AG04450 (cell line): Measurements from ENCODE around the gene NME4. TPM values are rescaled to one million over a fixed set of nuclear protein-coding genes. Genes with fewer than 3 reads are reported as not detected.

Experiments used
- CTCF ChIA-PET: fragments of 300-600, 350-600 bp; formaldehyde crosslinking; extraction: SDS; loops from one replicate; lab custom pipeline; 2022; ENCODE audit warnings: antibody characterized with exemption, inconsistent platforms; lab: Charles Lee
- POLR2A ChIA-PET: fragments of 350-600 bp; formaldehyde crosslinking; extraction: SDS; loops from one replicate; lab custom pipeline; 2021; ENCODE audit warnings: antibody characterized with exemption, inconsistent platforms; lab: Yijun Ruan, JAX
- DNase-seq: peaks from one replicate; pipeline ENCODE4 v3.0.0-alpha.2; 2011; ENCODE audit warnings: low read depth, low spot score
- H3K27ac ChIP-seq: one replicate; pipeline ENCODE4 v1.5.1; 2012; ENCODE audit warnings: low read depth, low read length, control low read depth
- H3K27me3 ChIP-seq: one replicate; pipeline ENCODE4 v1.6.0; 2012; ENCODE audit warnings: low read length; ENCODE audit not compliant: control insufficient read depth, insufficient read depth
- H3K4me3 ChIP-seq: 2 replicates; pipeline ENCODE4 v1.5.1; 2011; ENCODE audit warnings: mild to moderate bottlenecking, low read depth, low read length, control low read depth
- H3K9me3 ChIP-seq: 2 replicates; pipeline ENCODE4 v1.5.1; 2012; ENCODE audit warnings: low read length; ENCODE audit not compliant: control insufficient read depth, insufficient read depth
- polyA plus RNA-seq: library from polyadenylated mRNA; depleted of rRNA; stranded (reverse); fragments of >200 nt; gene quantifications from 2 replicates; pipeline ENCODE4 v1.2.3, GENCODE V29; 2011; rRNA removed
- small RNA-seq: library from RNA; depleted of rRNA; stranded (forward); fragments of <200 nt; gene quantifications from one replicate; pipeline ENCODE3, GENCODE V24; 2012; ENCODE audit warnings: low read depth; ENCODE audit not compliant: insufficient read length
- TF ChIP-seq, protein P1 (sequence below): IDR thresholded peaks from 2 replicates; pipeline ENCODE4 v1.5.1; 2011; ENCODE audit warnings: low read depth, low read length, control low read depth, inconsistent platforms

The NME4 gene
- polyA plus RNA-seq, 1 experiment, result 156 TPM

DNA sequence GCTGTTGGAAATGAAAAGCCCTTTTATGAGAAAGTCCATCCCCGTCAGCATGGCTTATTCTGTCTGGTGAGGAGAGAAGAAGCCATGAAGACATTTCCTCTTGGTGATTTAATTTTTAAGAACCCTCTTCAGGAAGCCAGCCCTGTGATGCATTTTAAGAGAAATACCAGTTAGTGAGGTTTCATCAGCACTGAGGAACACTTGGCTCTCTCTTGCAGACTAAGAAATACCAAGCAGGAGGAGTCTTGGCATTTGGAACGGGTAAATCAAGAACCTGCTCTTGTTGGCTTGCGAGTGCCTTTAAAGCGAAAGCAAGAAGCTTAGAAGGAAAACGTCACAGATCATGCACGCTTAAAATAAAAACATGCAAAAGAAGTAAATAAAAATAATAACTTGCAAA is 46.0 kb downstream of the NME4 start:
- POLR2A ChIA-PET, result no interaction called here
- CTCF ChIA-PET, result no interaction called here
- H3K9me3 ChIP-seq, result no peaks in the 10 kb centered on the region
- H3K27me3 ChIP-seq, result no peaks in the 10 kb centered on the region
- TF ChIP-seq, protein P1, sequence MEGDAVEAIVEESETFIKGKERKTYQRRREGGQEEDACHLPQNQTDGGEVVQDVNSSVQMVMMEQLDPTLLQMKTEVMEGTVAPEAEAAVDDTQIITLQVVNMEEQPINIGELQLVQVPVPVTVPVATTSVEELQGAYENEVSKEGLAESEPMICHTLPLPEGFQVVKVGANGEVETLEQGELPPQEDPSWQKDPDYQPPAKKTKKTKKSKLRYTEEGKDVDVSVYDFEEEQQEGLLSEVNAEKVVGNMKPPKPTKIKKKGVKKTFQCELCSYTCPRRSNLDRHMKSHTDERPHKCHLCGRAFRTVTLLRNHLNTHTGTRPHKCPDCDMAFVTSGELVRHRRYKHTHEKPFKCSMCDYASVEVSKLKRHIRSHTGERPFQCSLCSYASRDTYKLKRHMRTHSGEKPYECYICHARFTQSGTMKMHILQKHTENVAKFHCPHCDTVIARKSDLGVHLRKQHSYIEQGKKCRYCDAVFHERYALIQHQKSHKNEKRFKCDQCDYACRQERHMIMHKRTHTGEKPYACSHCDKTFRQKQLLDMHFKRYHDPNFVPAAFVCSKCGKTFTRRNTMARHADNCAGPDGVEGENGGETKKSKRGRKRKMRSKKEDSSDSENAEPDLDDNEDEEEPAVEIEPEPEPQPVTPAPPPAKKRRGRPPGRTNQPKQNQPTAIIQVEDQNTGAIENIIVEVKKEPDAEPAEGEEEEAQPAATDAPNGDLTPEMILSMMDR, result no peak
- H3K4me3 ChIP-seq, result no peak overlapping the region
- no peak for DNase-seq
- H3K27ac ChIP-seq, result no peak overlapping the region

DNA sequence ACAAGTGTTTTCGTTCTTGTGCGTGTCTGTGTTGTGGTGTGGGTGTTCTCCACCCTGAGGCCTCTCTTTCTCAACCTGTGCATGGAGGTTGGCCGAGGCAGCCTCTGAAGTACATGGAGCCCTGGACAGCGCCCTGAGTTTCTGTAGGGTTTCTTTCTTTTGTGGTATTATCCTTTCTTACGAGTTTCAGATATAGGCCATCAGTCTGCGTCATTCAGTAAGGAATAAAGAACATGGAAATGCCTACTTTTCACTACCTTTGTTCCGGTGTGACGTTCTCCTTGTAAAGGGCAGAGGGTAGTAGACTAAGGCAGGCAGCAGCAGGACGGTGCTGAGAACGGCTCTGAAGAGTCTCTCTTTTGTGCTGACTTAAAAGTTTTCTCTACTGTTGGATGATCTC is 47.0 kb downstream of the NME4 start:
- H3K27ac ChIP-seq, result no peak overlapping the region
- H3K9me3 ChIP-seq, result no peaks in the 10 kb centered on the region
- TF ChIP-seq, protein P1, result no peak
- H3K4me3 ChIP-seq, result no peak overlapping the region
- DNase-seq, result no peak
- POLR2A ChIA-PET, result no interaction called here
- no peaks in the 10 kb centered on the region for H3K27me3 ChIP-seq
- CTCF ChIA-PET, result no interaction called here

DNA sequence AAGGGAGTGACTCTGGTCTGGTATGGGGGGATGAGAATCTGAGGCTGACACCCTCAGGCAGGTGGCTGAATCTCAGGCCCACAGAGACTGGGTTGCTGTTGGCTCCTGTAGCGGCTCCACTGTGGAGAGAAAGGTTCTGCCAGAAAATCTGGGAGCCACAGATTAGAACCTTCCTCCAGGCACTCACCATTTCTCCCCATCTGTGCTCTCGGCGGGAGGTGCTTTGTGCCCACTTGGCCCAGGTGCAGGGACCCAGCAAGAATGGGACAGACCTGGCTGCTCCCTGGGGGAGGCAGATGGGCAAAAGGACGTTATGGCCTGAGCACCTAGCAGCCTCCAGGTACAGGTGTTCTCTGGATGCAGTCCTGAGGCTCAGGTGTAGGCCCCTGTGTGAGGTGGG is 48.6 kb downstream of the NME4 start:
- H3K9me3 ChIP-seq, result no peaks in the 10 kb centered on the region
- no peaks in the 10 kb centered on the region for H3K27me3 ChIP-seq
- CTCF ChIA-PET, result no interaction called here
- no peak overlapping the region for H3K27ac ChIP-seq
- no peak overlapping the region for H3K4me3 ChIP-seq
- TF ChIP-seq, protein P1, result no peak
- no peak for DNase-seq
- POLR2A ChIA-PET, result no interaction called here

Small RNA genes lying within 50 kb of the gene (small RNA-seq; reads per million reads assigned to genes)
- gene RF00019, result not detected

Other genes starting within 250 kb of the NME4 start
- not detected in 2 replicates for gene HBZ, start 244.6 kb upstream of the NME4 start, polyA plus RNA-seq
- not detected in 2 replicates for gene HBM, start 231.2 kb upstream of the NME4 start, polyA plus RNA-seq
- not detected in 2 replicates for gene HBA2, start 224.3 kb upstream of the NME4 start, polyA plus RNA-seq
- not detected in 2 replicates for gene HBA1, start 220.5 kb upstream of the NME4 start, polyA plus RNA-seq
- not detected in 2 replicates for gene HBQ1, start 216.7 kb upstream of the NME4 start, polyA plus RNA-seq
- 37.6 and 47.2 TPM in 2 replicates for gene LUC7L, start 167.8 kb upstream of the NME4 start, polyA plus RNA-seq
- gene FAM234A, start 162.4 kb upstream of the NME4 start, polyA plus RNA-seq, result 42.3 and 42.7 TPM in 2 replicates
- 0.30 and 0.33 TPM in 2 replicates for gene RGS11, start 121.3 kb upstream of the NME4 start, polyA plus RNA-seq
- gene ARHGDIG, start 116.6 kb upstream of the NME4 start, polyA plus RNA-seq, result not detected in 2 replicates
- gene PDIA2, start 114.0 kb upstream of the NME4 start, polyA plus RNA-seq, result 0.42 and 0.45 TPM in 2 replicates
- 3.5 and 4.7 TPM in 2 replicates for gene AXIN1, start 44.5 kb upstream of the NME4 start, polyA plus RNA-seq
- 144 and 157 TPM in 2 replicates for gene MRPL28, start 26.7 kb upstream of the NME4 start, polyA plus RNA-seq
- gene PGAP6, start 15.2 kb upstream of the NME4 start, polyA plus RNA-seq, result 40.8 and 68.0 TPM in 2 replicates
- gene DECR2, start 4.7 kb downstream of the NME4 start, polyA plus RNA-seq, result 11.6 and 16.0 TPM in 2 replicates
- gene RAB11FIP3, start 28.4 kb downstream of the NME4 start, polyA plus RNA-seq, result 6.9 and 9.7 TPM in 2 replicates
- 7.5 and 8.6 TPM in 2 replicates for gene CAPN15, start 130.5 kb downstream of the NME4 start, polyA plus RNA-seq
- gene PRR35, start 163.2 kb downstream of the NME4 start, polyA plus RNA-seq, result not detected in 2 replicates
- 0.45 and 0.88 TPM in 2 replicates for gene NHLRC4, start 169.8 kb downstream of the NME4 start, polyA plus RNA-seq
- gene PIGQ, start 172.8 kb downstream of the NME4 start, polyA plus RNA-seq, result 12.1 and 17.6 TPM in 2 replicates
- gene RAB40C, start 192.9 kb downstream of the NME4 start, polyA plus RNA-seq, result 4.2 and 6.1 TPM in 2 replicates
- gene WFIKKN1, start 233.8 kb downstream of the NME4 start, polyA plus RNA-seq, result not detected in 2 replicates
- gene METTL26, start 239.1 kb downstream of the NME4 start, polyA plus RNA-seq, result 58.3 and 69.5 TPM in 2 replicates
- 6.7 and 10.8 TPM in 2 replicates for gene MCRIP2, start 244.6 kb downstream of the NME4 start, polyA plus RNA-seq